GM08714 (cell line): ENCODE measurements around the gene NEU1.
"Not testable (repeated sequence)": the region's sequence is repeated elsewhere in the genome, so short reads cannot be mapped to it uniquely, and the experiment has no call there.

Source experiments
- H3K4me3 ChIP-seq: fragments of 200-500 bp; sonication (Bioruptor generic); 2 replicates; pipeline ENCODE4 v1.5.1; 2014; ENCODE audit warnings: mild to moderate bottlenecking, low read length, inconsistent platforms
- ZNF274 ChIP-seq: IDR thresholded peaks from 2 replicates; pipeline ENCODE4 v1.6.1; 2012; ENCODE audit warnings: mild to moderate bottlenecking, low read depth, low read length

The NEU1 gene

DNA sequence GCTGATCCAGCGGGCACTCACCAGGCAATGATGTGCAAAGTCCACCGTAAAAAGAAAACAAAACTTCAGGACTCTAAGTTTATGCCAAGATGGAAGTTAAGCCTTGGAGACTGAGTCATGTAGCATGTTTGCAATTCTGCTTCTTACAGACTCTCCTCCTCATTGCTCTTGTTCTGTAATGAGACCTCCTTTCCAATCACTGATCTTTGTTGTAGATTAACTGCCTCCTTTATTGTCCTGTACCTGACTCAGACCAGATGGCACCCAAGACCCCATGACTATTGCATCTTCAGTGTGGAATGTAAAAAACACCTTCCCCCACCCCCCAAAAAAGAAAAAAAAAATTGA is 11.2 kb downstream of the NEU1 start:
- H3K4me3 ChIP-seq = no peak overlapping the region; the same call in 1 of the 2 replicates
- TF ChIP-seq ZNF274 = no peak

DNA sequence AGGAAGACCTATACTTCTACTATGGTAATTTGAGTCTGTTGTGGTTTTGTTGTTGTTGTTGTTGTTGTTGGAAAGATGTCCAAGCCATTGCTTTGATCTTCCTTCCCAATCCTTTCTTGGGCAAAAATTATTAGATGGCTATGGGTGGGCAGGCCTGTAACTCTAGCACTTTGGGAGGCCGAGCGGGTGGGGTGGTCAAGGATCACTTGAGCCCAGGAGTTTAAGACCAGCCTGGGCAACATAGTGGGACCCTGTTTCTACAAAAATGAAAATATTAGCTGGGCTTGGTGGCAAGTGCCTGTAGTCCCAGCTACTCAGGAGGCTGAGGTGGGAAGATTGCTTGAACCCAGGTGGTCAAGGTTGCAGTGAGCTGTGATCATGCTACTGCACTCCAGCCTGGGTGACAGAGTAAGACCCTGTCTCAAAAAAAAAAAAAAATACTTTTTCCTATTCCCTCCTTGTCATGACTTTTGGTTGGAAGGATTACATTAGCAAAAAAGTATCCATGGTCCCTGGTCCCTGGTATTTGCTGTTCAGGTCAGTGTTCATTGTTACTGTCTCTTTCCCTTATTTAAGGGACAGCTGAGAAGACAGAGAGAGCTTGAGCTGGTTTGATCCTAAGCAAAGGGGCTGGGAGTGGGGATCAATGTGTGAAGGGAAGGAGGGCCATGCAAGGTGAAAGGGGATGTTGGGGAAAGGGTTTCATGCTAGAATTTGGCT is 11.7 kb downstream of the NEU1 start:
- TF ChIP-seq ZNF274 = no peak
- H3K4me3 ChIP-seq = no peak overlapping the region

DNA sequence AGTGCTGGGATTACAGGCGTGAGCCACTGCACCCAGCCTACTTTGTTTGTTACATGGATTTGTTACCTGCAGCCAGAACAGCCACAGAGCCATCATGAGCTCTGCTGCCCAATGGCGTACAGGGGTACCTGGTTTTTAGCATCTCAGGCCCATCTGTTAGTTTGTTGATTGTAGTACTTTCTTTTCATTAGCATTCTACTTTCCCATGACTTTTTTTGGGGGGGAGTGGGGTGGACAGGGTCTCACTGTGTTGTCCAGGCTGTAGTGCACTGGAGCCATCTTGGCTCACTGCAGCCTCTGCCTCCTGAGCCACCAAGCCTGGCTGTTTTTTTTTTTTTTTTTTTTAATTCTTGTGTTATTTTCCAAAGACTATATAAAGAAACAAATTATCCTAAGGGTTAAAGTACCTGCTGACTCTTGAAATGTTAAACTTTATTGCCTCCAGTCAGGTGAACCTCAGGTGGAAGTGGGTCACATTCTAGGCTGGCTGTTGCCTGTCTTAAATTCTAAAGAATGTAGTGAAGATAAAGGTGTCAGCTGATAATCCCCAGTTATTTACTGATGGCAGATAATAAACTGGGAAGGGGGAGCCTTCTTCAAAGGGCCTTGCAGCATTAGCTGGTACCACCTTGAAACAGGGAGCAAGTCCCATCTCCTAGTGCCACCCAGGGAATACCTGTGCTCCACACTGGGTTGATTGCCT is 15.2 kb downstream of the NEU1 start:
- H3K4me3 ChIP-seq = no peak overlapping the region
- TF ChIP-seq ZNF274 = no peak

DNA sequence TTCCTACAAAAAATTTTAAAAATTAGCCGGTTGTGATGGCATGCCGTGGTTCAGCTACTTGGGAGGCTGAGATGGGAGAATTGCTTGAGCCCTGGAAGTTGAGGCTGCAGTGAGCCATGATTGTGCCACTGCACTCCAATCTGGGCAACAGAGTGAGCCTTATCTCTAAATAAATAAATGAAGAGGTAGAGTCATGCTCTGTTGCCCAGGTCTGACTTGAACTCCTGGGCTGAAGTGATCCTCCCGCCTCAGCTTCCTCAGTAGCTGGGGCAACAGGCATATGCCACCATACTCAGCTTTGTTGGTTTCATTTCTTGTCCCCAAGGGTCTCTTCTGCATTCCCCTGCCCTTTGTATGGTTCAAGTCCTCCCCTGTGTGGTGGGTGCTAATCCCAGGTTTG is 18.1 kb downstream of the NEU1 start:
- no peak overlapping the region for H3K4me3 ChIP-seq
- TF ChIP-seq ZNF274 = no peak

DNA sequence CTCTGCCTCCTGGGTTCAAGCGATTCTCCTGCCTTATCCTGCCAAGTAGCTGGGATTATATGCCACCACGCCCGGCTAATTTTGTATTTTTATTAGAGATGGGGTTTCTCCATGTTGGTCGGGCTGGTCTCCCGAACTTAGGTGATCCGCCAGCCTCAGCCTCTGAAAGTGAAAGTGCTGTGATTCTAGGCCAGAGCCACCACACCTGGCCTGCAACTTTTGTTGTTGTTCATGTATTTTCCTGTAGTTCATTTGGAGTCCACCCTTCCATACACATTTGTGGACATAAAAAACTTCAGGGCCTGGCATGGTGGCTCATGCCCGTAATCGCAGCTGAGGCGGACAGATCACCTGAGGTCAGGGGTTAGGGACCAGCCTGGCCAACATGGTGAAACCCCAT is 20.6 kb downstream of the NEU1 start:
- no peak for TF ChIP-seq ZNF274
- H3K4me3 ChIP-seq = no peak overlapping the region

DNA sequence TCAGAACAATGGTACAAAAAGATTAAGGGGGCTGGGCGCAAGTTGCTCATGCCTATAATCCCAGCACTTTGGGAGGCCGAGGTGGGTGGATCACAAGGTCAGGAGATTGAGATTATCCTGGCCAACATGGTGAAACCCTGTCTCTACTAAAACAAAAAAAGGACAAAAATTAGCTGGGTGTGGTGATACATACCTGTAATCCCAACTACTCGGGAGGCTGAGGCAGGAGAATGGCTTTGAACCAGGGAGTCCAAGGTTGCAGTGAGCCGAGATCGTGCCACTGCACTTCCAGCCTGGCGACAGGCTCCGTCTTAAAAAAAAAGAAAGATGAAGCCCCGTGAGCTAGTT is 22.9 kb downstream of the NEU1 start:
- H3K4me3 ChIP-seq = not testable (repeated sequence)

DNA sequence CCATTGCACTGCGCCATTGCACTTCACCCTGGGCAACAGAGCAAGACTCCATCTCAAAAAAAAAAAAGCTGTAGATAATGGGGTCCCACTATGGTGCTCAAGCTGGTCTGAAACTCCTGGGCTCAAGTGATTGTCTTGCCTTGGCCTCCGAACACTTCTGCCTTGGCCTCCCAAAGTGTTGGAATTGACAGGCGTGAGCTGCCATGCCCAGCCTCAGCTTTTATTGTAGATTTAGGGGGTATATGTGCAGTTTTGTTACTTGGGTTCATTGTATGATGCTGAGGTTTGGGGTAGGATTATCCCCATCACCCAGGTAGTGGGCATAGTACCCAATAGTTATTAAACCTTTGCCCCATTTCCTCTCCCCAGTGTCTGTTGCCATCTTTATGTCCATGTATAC is 23.7 kb downstream of the NEU1 start:
- peak overlapping the region; percentile 98; the same call in 1 of the 2 replicates for H3K4me3 ChIP-seq
- no peak for TF ChIP-seq ZNF274

DNA sequence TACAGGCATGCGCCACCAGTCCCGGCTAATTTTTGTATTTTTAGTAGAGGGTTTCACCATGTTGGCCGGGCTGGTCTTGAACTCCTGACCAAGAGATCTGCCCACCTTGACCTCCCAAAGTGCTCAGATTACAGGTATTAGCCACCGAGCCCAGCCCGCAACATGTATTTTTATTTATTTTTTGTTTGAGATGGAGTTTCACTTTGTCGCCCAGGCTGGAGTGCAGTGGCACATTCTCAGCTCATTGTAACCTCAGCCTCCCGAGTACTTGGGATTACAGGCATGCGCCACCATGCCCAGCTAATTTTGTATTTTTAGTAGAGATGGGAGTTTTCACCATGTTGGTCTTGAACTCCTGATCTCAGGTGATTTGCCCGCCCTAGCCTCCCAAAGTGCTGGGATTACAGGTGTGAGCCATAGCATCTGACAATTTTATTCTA is 24.5 kb downstream of the NEU1 start:
- peak overlapping the region; percentile 98 for H3K4me3 ChIP-seq

DNA sequence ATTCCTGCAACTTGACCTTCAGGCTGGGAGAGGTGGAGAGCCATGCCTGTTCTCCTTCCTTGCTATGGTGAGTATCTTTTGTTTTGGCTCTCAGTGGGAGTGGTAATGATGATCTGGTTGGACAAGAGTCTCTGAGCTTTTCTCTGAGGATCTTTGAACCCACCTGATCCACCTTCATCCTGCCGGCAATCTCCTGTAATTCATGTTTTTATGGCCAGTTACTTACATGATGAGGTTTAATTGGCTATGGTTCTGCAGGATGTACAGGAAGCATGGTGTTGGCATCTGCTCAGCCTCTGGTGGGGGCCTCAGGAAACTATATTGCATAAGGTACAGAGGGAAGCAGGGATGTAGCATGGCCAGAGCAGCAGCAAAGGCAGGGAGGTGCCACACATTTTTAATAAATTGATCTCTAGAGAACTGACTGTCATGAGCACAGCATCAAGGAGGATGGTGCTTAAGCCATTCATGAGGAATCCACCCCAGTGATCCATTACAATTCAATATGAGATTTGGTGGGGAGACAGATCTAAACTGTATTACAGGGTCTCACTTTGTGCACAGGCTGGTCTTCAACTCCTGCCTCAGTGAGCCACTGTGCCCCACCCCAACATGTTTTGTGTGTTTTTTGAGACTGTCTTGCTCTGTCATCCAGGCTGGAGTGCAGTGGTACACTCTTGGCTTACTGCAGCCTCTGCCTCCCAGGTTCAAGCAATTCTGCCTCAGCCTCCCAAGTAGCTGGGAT is 25.1 kb downstream of the NEU1 start:
- peak overlapping the region; percentile 98 for H3K4me3 ChIP-seq
- no peak for TF ChIP-seq ZNF274

DNA sequence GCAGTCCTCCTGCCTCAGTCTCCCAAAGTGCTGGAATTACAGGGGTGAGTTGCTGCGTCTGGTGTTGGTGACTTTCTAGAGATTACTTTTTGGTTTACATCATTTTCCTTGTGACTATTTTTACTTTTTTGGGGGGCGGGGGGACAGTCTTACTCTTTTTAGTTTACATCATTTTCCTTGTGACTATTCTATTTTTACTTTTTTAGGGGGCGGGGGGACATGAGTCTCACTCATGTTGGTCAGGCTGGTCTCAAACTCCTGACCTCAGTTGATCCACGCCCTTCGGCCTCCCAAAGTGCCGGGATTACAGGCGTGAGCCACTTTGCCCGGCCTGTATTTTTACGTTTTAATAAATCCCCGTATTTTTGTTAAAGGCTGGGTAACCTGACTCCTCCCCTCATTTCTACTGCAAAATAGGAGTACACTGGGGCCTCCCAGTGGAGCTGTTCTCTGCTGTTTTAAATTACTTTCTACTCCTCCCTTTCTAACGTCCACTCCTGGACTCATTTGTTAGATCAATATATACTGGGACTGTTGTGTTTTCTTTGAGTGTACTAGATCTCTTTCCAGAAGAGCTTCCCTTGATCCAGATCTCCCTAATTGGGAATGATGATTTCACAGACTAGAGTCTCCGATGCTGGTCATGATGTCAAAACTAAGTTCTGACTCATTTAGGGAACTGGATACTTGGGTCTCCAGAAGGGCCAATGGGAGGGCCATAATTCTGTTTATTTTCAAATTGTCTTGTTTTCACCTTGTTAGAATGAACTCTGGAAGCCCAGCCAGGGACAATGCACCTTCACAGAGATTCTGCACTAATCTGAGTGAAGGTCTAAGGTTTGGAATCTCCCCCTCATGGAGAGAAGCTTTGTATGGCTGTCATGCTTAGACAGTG is 25.9 kb downstream of the NEU1 start:
- peak overlapping the region; percentile 98 for H3K4me3 ChIP-seq
- no peak for TF ChIP-seq ZNF274

DNA sequence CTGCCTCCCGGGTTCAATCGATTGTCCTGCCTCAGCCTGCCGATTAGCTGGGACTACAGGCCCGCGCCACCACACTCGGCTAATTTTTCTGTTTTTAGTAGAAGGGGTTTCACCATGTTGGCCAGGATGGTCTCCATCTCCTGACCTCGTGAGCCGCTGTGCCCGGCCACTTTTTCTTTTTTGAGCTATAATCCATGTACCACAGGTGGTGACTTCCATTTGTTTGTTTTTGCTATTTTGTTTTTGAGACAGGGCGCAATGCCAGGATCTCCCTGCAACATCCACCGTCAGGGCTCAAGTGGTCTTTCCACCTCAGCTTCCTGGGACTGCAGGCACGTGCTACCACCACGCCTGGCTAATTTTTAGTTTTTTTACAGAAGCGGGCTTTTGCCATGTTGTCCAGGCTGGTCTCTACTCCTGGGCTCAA is 26.6 kb downstream of the NEU1 start:
- peak overlapping the region; percentile 98 for H3K4me3 ChIP-seq
- TF ChIP-seq ZNF274 = no peak

DNA sequence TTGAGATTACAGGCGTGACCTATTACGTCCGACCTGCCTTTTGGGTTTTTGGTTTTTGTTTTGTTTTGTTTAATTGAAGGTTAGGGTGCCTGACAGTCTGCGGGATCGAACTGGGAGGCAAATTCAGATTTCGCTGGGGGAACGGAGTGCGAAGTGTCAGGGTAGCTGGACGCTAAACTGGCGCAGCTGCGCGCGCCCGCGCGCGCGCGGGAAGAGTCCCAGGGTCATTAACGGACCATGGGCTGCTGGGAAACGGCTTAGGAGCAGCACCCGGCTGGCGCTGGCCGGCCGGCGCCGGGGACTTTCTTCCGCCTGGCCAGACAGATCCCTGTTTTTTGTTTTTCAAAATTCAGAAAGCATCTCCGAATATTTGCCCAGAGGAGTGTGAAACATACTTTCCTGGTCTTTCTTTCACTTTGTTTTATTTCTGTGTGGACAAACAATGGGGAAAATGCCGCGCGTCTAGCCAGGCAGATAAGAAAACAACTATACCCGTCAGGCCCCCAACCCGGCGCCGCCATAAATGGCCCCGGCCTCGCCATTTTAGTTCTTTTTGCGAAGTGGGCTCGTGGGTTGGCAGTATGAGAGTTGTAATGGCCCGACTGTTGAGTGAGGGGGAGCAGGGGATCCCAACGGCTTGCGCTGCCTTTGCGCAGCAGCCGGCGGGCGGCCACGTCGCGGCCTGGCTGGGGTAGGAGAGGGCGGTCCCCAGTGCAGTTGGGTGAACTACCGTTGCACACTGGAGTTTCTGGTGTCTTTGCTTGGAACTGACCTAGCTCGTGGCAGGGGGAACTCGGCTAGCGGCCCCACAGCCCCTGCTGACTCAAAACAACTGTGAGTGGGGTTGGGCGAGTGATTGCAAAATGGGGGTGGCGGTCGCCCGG is 28.0 kb downstream of the NEU1 start:
- peak overlapping the region; percentile 98 for H3K4me3 ChIP-seq
- no peak for TF ChIP-seq ZNF274

DNA sequence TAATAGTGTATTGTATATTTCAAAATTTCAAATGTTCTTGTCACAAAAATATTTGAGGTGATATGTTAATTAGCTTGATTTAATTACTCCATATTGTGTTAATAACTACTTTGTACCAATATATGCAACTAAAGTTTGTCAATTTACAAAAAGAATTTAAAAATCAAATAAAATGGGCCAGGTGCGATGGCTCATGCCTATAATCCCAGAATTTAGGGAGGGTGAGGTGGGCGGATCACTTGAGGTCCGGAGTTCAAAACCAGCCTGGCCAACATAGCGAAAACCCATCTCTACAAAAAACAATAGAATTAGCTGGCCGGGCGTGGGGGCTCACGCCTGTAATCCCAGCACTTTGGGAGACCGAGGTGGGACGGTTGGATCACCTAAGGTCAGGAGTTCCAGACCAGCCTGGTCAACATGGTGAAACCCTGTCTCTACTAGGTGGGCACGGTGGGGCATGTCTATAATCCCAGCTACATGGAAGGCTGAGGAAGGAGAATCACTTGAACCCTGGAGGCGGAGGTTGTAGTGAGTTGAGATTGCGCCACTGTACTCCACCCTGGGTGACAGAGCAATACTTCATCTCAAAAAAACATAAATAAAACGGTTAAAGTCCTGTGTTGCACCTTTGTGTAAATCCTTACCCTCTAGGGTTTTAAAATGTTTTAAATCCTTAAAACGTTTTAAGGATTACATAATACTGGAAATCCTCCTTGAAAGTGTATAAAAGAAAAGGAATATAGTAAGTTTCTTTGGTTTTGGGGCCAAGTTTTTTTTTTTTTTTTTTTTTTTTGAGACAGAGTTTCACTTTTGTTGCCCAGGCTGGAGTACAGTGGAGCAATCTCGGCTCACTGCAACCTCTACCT is 31.0 kb downstream of the NEU1 start:
- TF ChIP-seq ZNF274 = no peak
- peak overlapping the region; percentile 86; the same call in 1 of the 2 replicates for H3K4me3 ChIP-seq
